HG03066 (cell line): ENCODE data around the gene KCNK4.
"Not testable (repeated sequence)": the region's sequence is repeated elsewhere in the genome, so short reads cannot be mapped to it uniquely, and the experiment has no call there.

ENCODE experiments used
- ATAC-seq: cut with Tn5 transposase; IDR thresholded peaks from one replicate; pipeline ENCODE4 v1.9.1; 2021; ENCODE audit warnings: low read depth; ENCODE audit not compliant: unreplicated experiment

Gene KCNK4

DNA sequence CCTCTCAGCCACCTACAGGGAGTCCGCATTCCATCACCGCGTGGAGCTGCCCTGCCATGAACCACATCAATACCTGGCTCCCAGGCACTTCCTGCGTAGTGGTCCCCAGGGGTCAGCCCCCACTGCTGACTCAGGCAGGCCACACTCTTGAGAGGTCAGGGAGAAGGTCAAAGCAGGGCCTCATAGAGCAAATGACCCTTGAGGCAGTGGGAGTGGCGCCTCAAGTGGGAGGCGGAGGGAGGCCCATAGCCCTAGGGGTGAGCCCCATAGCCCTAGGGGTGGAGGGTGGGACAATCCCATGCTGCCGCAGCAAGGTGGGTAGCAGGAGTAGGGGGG, 31.8 kb downstream of the KCNK4 start:
- no peak for ATAC-seq

DNA sequence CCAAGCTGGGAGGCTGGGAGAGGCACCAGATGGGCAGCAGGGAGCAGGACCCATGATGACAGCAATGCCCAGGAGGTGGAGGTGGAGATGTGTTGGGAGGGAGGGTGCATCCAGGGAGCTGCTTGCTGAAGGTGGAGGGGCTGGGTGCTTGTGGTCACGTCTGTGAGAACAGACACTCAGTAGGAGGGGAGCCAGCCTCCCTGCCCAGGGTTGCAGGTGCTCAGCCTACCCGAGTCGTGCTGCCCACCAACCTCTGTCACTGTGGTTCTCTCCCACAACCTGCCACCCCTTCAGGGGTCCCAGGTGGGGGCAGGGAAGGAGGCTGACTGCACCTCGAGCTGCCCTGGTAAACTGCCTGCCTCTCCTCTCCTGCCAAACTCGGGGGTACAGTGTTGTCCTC, 32.3 kb downstream of the KCNK4 start:
- no peak for ATAC-seq

- ATAC-seq = not testable (repeated sequence)
Observed at GRCh38 chr11:64323984-64324383, 32.9 kb downstream of the KCNK4 start.

DNA sequence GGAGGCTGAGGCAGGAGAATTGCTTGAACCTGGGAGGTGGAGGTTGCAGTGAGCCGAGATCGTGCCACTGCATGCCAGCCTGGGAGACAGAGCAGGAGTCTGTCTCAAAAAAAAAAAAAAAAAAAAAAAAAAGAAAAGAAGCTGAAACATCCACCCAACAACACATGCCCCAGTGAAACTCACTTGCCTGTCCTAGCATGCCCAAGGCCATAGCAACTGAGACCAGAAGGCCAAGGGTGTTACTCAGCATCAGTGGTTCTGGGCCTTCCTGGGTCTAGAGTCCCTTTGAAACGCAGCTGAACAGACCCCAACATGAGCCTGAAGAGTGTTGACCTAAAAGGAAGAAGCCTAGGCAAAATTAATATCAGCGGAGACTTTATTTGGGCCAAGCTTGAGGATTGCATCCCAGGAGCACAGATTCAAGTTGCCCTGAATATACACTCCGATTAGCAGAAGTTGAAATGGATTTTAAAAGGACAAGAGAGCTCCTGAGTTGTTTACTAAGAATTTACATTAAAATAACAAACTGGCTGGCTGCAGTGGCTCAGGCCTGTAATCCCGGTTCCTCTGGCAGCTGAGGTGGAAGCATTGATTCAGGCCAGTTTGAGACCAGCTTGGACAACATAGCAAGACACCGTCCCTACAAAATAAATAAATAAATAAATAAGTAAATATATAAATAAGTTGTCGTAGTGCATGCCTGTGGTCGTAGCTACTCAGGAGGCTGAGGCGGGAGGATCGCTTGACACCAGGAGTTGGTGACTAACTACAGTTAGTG, 33.8 kb downstream of the KCNK4 start:
- ATAC-seq = no peak

GRCh38 chr11:64327375-64327774, 36.3 kb downstream of the KCNK4 start:
- no peak for ATAC-seq

- ATAC-seq = no peak
Observed at GRCh38 chr11:64327993-64328392, 36.9 kb downstream of the KCNK4 start.

GRCh38 chr11:64330888-64331287, 39.8 kb downstream of the KCNK4 start:
- no peak for ATAC-seq

DNA sequence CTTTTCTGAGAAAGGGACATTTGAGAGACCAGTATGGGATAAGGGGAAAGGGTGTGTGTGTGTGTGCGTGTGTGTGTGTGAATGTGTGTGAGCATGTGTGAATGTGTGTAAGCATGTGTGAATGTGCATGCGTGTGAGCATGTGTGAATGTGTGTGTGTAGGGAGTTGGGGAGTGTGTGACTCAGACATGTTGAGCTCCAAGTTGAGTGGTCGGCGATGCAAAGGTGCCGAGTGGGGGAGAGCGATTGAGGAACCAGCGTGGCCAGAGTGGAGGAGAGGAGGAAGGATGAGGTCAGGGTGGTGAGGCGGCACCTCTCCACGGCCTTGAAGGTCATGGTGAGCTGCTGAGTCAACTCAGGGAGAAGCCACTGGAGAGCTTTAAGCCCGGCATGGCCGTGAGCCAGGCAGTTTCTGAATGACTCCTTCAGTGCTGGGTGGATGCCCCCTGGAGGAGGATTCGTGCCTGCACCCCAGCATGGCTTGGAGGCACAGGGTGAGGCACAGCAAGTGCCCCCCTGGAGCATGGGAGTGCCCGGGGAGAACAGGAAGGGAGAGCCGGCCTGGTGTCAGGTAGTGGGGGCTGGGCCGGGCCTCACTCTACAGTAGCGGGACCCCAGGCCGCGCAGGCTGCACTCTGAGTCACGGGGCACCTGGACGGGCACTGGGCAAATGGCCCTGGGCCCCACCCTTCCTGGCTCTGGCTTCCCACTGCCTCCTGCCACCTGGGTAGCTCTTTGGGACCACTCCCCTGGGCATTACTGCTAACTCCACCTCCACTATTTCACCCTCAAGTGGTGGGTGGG, 40.7 kb downstream of the KCNK4 start:
- no peak for ATAC-seq

- no peak for ATAC-seq
Observed at GRCh38 chr11:64333556-64333955, 42.5 kb downstream of the KCNK4 start.

DNA sequence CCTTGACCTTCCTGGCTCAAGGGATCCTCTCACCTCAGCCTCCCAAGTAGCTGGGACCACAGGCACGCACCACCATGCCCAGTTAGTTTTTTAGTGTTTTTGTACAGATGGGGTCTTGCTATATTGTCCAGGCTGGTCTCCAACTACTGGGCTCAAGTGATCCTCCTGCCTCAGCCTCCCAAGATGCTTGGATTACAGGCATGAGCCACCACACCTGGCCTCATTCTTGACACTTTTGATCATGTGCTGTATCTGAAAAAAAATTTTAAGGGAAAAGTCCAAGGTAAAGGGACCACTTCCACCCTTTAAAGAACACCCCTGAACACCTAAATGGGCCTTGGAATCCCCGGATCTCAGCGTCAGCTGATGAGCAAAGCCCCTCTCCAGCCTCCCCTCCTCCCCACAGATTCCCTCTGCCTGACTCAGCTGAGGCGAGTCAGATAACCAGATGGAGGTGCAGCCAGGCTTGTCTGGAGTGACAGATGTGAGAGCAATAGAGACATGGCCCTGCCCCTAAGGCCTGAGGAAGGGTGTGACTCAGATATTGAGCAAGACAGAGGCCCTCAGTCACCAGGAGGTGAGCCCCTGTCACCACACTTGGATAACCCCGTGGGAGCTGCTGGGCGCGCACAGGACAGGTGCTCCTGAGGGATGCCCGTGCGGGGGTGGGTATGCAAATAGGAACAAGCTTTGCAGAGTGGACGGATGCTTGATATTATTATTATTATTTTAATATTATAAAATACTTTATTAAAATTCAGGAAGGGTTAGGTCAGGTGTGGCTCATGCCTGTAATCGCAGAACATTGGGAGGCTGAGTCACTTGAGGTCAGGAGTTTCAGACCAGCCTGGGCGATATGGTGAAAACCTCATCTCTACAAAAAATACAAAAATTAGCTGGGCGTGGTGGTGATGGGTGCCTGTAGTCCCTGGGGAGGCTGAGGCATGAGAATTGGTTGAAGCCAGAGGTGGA, 43.9 kb downstream of the KCNK4 start:
- ATAC-seq = peak; percentile 73

- no peak for ATAC-seq
Observed at GRCh38 chr11:64337538-64338249, 46.6 kb downstream of the KCNK4 start.

GRCh38 chr11:64338716-64339115, 47.6 kb downstream of the KCNK4 start:
- no peak for ATAC-seq

- no peak for ATAC-seq
Observed at GRCh38 chr11:64339286-64339685, 48.2 kb downstream of the KCNK4 start.

- peak; percentile 55 for ATAC-seq
Observed at GRCh38 chr11:64339754-64340408, 48.8 kb downstream of the KCNK4 start, which contains the start of gene CCDC88B. Gene CCDC88B, plus strand, starts transcription at chr11:64340204. Its CDS starts 63 bp downstream, at chr11:64340267.

GRCh38 chr11:64340671-64341335, 49.7 kb downstream of the KCNK4 start:
- ATAC-seq = no peak

GRCh38 chr11:64341429-64341828, 50.3 kb downstream of the KCNK4 start:
- no peak for ATAC-seq

DNA sequence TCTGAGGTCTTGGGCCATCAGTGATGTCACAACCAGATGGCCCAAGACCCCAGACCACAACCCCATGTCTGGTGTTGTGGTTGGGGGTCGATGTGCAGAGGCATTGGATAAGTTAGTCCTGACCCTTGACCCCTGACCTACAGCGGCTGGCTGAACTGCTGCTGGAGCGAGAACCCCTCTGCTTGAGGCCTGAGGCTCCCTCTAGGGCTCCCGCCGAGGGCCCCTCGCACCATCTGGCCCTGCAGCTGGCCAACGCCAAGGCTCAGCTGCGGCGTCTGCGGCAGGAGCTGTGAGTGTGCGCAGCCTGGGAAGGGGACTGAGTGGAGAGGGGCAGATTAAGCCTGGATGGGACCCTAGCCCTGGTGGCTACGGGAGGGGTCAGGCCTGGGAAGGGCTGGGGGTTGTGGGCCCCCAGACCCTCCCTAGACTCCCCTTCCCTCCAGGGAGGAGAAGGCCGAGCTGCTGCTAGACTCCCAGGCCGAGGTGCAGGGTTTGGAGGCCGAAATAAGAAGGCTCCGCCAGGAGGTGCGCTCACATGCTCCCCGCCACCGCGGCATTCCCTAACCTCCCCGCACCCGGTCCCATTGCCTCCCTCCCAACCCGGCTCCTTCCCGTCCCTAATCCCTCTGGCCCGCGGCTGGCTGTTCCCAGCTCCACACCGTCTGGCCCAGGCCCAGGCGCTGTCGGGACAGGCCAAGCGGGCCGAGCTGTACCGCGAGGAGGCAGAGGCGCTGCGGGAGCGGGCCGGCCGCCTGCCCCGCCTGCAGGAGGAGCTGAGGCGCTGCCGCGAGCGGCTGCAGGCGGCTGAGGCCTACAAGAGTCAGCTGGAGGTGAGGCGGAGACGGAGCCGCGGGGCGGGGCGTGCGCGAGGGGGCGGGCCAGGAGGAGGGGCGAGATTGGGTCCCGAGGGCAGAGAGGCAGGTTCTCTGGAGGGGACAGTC, 51.0 kb downstream of the KCNK4 start:
- ATAC-seq = no peak
